Neural cell (in vitro differentiated cells): ENCODE results near the gene SARS2. TPM values are rescaled to one million over a fixed set of nuclear protein-coding genes. Genes with fewer than 3 reads are reported as not detected.

Experiments
- H2AFZ ChIP-seq: fragments of 200-600, 300-800 bp; sonication (generic), shearing (Covaris generic); 2 replicates; pipeline ENCODE4 v1.6.0; 2014; ENCODE audit warnings: low read depth, mild to moderate bottlenecking, antibody characterized with exemption, low read length, moderate library complexity
- H3F3A ChIP-seq: fragments of 200-600 bp; shearing (Covaris generic); 2 replicates; pipeline ENCODE4 v1.6.1; 2016; ENCODE audit warnings: mild to moderate bottlenecking, moderate library complexity, mixed read lengths, antibody characterized with exemption, low read length; ENCODE audit not compliant: insufficient read depth, poor library complexity, severe bottlenecking
- H3K27ac ChIP-seq: fragments of 200-600, 300-800 bp; sonication (generic), shearing (Covaris generic); 2 replicates; pipeline ENCODE4 v1.5.1; 2014; ENCODE audit warnings: mild to moderate bottlenecking, low read length, moderate library complexity
- H3K27me3 ChIP-seq: fragments of 300-800, 200-600 bp; sonication (generic), shearing (Covaris generic); 2 replicates; pipeline ENCODE4 v1.6.0; 2014; ENCODE audit warnings: mild to moderate bottlenecking, low read depth, low read length, moderate library complexity; ENCODE audit not compliant: insufficient read depth
- H3K36me3 ChIP-seq: fragments of 300-800, 200-600 bp; sonication (generic), shearing (Covaris generic); 2 replicates; pipeline ENCODE4 v1.5.1; 2014; ENCODE audit warnings: mild to moderate bottlenecking, antibody characterized with exemption, low read length, moderate library complexity; ENCODE audit not compliant: insufficient read depth
- H3K4me2 ChIP-seq: fragments of 300-800, 200-600 bp; sonication (generic), shearing (Covaris generic); 2 replicates; pipeline ENCODE4 v1.6.0; 2014; ENCODE audit warnings: mild to moderate bottlenecking, low read length
- H3K4me3 ChIP-seq: fragments of 300-800, 200-600 bp; sonication (generic), shearing (Covaris generic); 2 replicates; pipeline ENCODE4 v1.5.1; 2014; ENCODE audit warnings: mild to moderate bottlenecking, low read length, moderate library complexity
- H3K79me2 ChIP-seq: fragments of 200-600 bp; shearing (Covaris generic); replicated peaks from 2 replicates; pipeline ENCODE4 v1.6.0; 2014; ENCODE audit warnings: mild to moderate bottlenecking, low read length, moderate library complexity; ENCODE audit not compliant: insufficient read depth
- H3K9ac ChIP-seq: fragments of 300-800, 200-600 bp; sonication (generic), shearing (Covaris generic); 2 replicates; pipeline ENCODE4 v1.6.1; 2016; ENCODE audit warnings: mild to moderate bottlenecking, low read length, mixed read lengths
- H3K9me2 ChIP-seq: fragments of 200-600 bp; shearing (Covaris generic); 2 replicates; pipeline ENCODE4 v1.6.1; 2016; ENCODE audit warnings: mild to moderate bottlenecking, low read length, mixed read lengths; ENCODE audit not compliant: insufficient read depth
- H3K9me3 ChIP-seq: fragments of 200-600, 300-800 bp; sonication (generic), shearing (Covaris generic); 2 replicates; pipeline ENCODE4 v1.6.1; 2016; ENCODE audit warnings: mild to moderate bottlenecking, mixed run types, low read length, moderate library complexity, mixed read lengths
- H4K20me1 ChIP-seq: fragments of 200-600 bp; shearing (Covaris generic); 2 replicates; pipeline ENCODE4 v1.6.1; 2016; ENCODE audit warnings: mild to moderate bottlenecking, mixed run types; ENCODE audit not compliant: insufficient read depth
- CTCF ChIP-seq: fragments of 450-650 bp; IDR thresholded peaks from 2 replicates; pipeline ENCODE4 v1.5.1; 2014; ENCODE audit warnings: antibody characterized with exemption, mild to moderate bottlenecking, moderate library complexity; ENCODE audit not compliant: poor library complexity, severe bottlenecking
- EP300 ChIP-seq: fragments of 450-650 bp; conservative IDR thresholded peaks from 2 replicates; pipeline ENCODE4 v1.6.1; 2014; ENCODE audit warnings: antibody characterized with exemption, mild to moderate bottlenecking, moderate library complexity; ENCODE audit not compliant: poor library complexity, severe bottlenecking
- EZH2 ChIP-seq: fragments of 200-600, 300-800 bp; shearing (Covaris generic), sonication (generic); IDR thresholded peaks from 2 replicates; pipeline ENCODE4 v1.6.1; 2014; ENCODE audit warnings: antibody characterized with exemption, low read length, borderline replicate concordance, mild to moderate bottlenecking; ENCODE audit not compliant: insufficient read depth, poor library complexity, severe bottlenecking
- MXI1 ChIP-seq: fragments of 450-650 bp; conservative IDR thresholded peaks from 2 replicates; pipeline ENCODE4 v1.6.1; 2014; ENCODE audit warnings: antibody characterized with exemption, mild to moderate bottlenecking; ENCODE audit not compliant: poor library complexity, severe bottlenecking
- POLR2AphosphoS5 ChIP-seq: IDR thresholded peaks from 2 replicates; pipeline ENCODE4 v1.6.1; 2012
- RAD21 ChIP-seq: fragments of 450-650 bp; conservative IDR thresholded peaks from 2 replicates; pipeline ENCODE4 v1.6.1; 2014; ENCODE audit warnings: antibody characterized with exemption, mild to moderate bottlenecking, moderate library complexity
- REST ChIP-seq: IDR thresholded peaks from 2 replicates; pipeline ENCODE4 v1.6.1; 2012; ENCODE audit warnings: borderline replicate concordance
- SMC3 ChIP-seq: fragments of 450-650 bp; conservative IDR thresholded peaks from 2 replicates; pipeline ENCODE4 v1.6.1; 2014; ENCODE audit warnings: antibody characterized with exemption, mild to moderate bottlenecking, moderate library complexity; ENCODE audit not compliant: poor library complexity
- TAF1 ChIP-seq: IDR thresholded peaks from 2 replicates; pipeline ENCODE4 v1.6.1; 2012; ENCODE audit warnings: low read depth
- polyA plus RNA-seq: library from polyadenylated mRNA; depleted of rRNA; stranded (reverse); fragments of >200 nt; gene quantifications from 2 replicates; pipeline ENCODE4 v1.2.3, GENCODE V29; 2014

The SARS2 gene
- polyA plus RNA-seq, 1 donor from 2014 or later, result 14.6 TPM

GRCh38 chr19:38946229-38947010 lies 15.9 kb upstream of the SARS2 start:
- Histone ChIP-seq H3K27ac (no peak overlapping the region), H3K27me3 (no peaks in the 10 kb centered on the region)
- TF ChIP-seq SMC3 (no peak), CTCF (no peak), TAF1 (no peak), REST (no peak), MXI1 (no peak), POLR2AphosphoS5 (no peak), RAD21 (no peak), EP300 (no peak), EZH2 (no peak)

GRCh38 chr19:38945562-38946228 lies 15.1 kb upstream of the SARS2 start:
- Histone ChIP-seq H4K20me1 (no peaks in the 10 kb centered on the region), H2AFZ (no peak overlapping the region), H3F3A (no peaks in the 10 kb centered on the region), H3K9me3 (no peaks in the 10 kb centered on the region), H3K4me2 (no peak overlapping the region), H3K27me3 (no peaks in the 10 kb centered on the region), H3K9me2 (no peaks in the 10 kb centered on the region), H3K27ac (no peak overlapping the region), H3K79me2 (no peaks in the 10 kb centered on the region), H3K36me3 (no peaks in the 10 kb centered on the region), H3K4me3 (no peak overlapping the region), H3K9ac (no peak overlapping the region)
- no peak for TF ChIP-seq CTCF
- no peak for TF ChIP-seq RAD21
- no peak for TF ChIP-seq POLR2AphosphoS5
- no peak for TF ChIP-seq MXI1
- no peak for TF ChIP-seq EZH2
- no peak for TF ChIP-seq SMC3
- no peak for TF ChIP-seq REST
- TF ChIP-seq TAF1, result no peak
- TF ChIP-seq EP300, result no peak

More at GRCh38 chr19:38946229-38947010, 15.9 kb upstream of the SARS2 start:
- Histone ChIP-seq H3K9me2 (no peaks in the 10 kb centered on the region), H4K20me1 (no peaks in the 10 kb centered on the region), H3K36me3 (no peaks in the 10 kb centered on the region), H3K9ac (no peak overlapping the region), H3K9me3 (no peaks in the 10 kb centered on the region), H3K4me3 (no peak overlapping the region), H3K79me2 (no peaks in the 10 kb centered on the region), H3F3A (no peaks in the 10 kb centered on the region), H3K4me2 (no peak overlapping the region), H2AFZ (no peak overlapping the region)
